H7 (cell line): ENCODE measurements around the gene TESK2. TPM values are rescaled to one million over a fixed set of nuclear protein-coding genes. Genes with fewer than 3 reads are reported as not detected.
A peak's percentile ranks its signal among the peaks of the same experiment; 100 is the strongest.

Experiments used
- DNase-seq: peaks from one replicate; pipeline ENCODE4 v3.0.0; 2012
- H3K27me3 ChIP-seq: 2 replicates; pipeline ENCODE4 v1.6.0; 2011; ENCODE audit warnings: mild to moderate bottlenecking, low read length; ENCODE audit not compliant: control insufficient read depth, insufficient read depth
- H3K36me3 ChIP-seq: replicated peaks from 2 replicates; pipeline ENCODE4 v1.5.1; 2011; ENCODE audit warnings: low read length; ENCODE audit not compliant: control insufficient read depth, insufficient read depth
- H3K4me3 ChIP-seq: 2 replicates; pipeline ENCODE4 v1.5.1; 2011; ENCODE audit warnings: low read depth, mild to moderate bottlenecking, control low read depth, low read length, moderate library complexity; ENCODE audit not compliant: insufficient read depth
- total RNA-seq: library from RNA; depleted of rRNA; stranded (reverse); fragments of >200 nt; shearing (Covaris generic); gene quantifications from 2 replicates; pipeline ENCODE4 v1.2.3, GENCODE V29; 2014; rRNA removed

Gene TESK2
- total RNA-seq, 1 experiment from 2014 or later: 14.5 TPM

GRCh38 chr1:45300669-45300997, 190.3 kb downstream of the TESK2 start:
- Histone ChIP-seq H3K27me3 (no peaks in the 10 kb centered on the region), H3K4me3 (no peak overlapping the region), H3K36me3 (no peaks in the 10 kb centered on the region)
- no peak for DNase-seq

- Histone ChIP-seq H3K36me3 (no peaks in the 10 kb centered on the region), H3K27me3 (no peaks in the 10 kb centered on the region), H3K4me3 (no peak overlapping the region)
- DNase-seq: peak; percentile 73
These were observed 190.8 kb downstream of the TESK2 start for GRCh38 chr1:45299981-45300668.

GRCh38 chr1:45299296-45299695, 191.7 kb downstream of the TESK2 start:
- H3K27me3 ChIP-seq: no peaks in the 10 kb centered on the region
- no peak for DNase-seq

GRCh38 chr1:45297666-45298356, 193.2 kb downstream of the TESK2 start:
- H3K27me3 ChIP-seq: no peaks in the 10 kb centered on the region
- H3K4me3 ChIP-seq: no peak overlapping the region
- DNase-seq: no peak
- H3K36me3 ChIP-seq: no peaks in the 10 kb centered on the region

More at GRCh38 chr1:45299296-45299695, 191.7 kb downstream of the TESK2 start:
- Histone ChIP-seq H3K4me3 (no peak overlapping the region), H3K36me3 (no peaks in the 10 kb centered on the region)

Other genes starting within 250 kb of the TESK2 start
- gene HPDL, start 164.3 kb downstream of the TESK2 start, total RNA-seq: 87.5 and 134 TPM in 2 replicates
- 17.0 and 20.2 TPM in 2 replicates for gene TOE1, start 151.0 kb downstream of the TESK2 start, total RNA-seq
- 124 and 126 TPM in 2 replicates for gene MUTYH, start 150.7 kb downstream of the TESK2 start, total RNA-seq
- 2.8 and 3.4 TPM in 2 replicates for gene CCDC163, start 8.9 kb upstream of the TESK2 start, total RNA-seq
- 10.5 and 11.7 TPM in 2 replicates for gene MMACHC, start 9.1 kb upstream of the TESK2 start, total RNA-seq
- gene PRDX1, start 30.7 kb upstream of the TESK2 start, total RNA-seq: 2,468 and 2,910 TPM in 2 replicates
- 371 and 395 TPM in 2 replicates for gene AKR1A1, start 59.7 kb upstream of the TESK2 start, total RNA-seq
- 205 and 261 TPM in 2 replicates for gene NASP, start 92.9 kb upstream of the TESK2 start, total RNA-seq
- 3.0 and 7.4 TPM in 2 replicates for gene CCDC17, start 132.9 kb upstream of the TESK2 start, total RNA-seq
- 156 and 178 TPM in 2 replicates for gene GPBP1L1, start 195.4 kb upstream of the TESK2 start, total RNA-seq
- gene TMEM69, start 197.0 kb upstream of the TESK2 start, total RNA-seq: 143 and 144 TPM in 2 replicates